ENCODE data around the gene EPHA5.

The EPHA5 gene

DNA sequence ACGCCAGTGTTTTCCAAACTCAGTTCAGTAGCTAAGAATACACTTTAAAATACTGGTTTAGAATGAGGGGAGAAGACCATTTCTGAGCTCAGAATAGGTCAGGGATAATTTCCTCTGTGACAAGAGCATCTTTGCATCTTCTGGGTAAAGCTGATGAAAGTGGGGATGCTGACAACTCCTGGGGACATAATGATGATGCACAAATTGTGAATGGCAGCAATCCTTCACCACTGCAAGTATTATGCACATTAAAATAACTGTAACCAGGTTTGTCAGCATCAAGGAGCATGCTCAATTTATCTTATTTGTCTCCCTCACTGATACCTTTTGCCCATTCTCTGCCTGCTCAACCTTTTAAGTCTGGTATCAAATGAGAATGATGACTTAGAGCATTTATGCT, 248.2 kb downstream of the EPHA5 start:
- H3K36me3 ChIP-seq (ENCODE audit: control insufficient read depth, insufficient read depth, low read length), result no peaks in the 10 kb centered on the region
- no peaks in the 10 kb centered on the region for H3K27me3 ChIP-seq (ENCODE audit: control insufficient read depth, insufficient read depth, low read length)
- H3K27ac ChIP-seq (ENCODE audit: low read depth, low read length), result no peak overlapping the region
- H3K4me1 ChIP-seq (ENCODE audit: control insufficient read depth, insufficient read depth, low read length), result no peaks in the 10 kb centered on the region
- H3K9ac ChIP-seq (ENCODE audit: low read depth, low read length), result no peak overlapping the region
- no peak overlapping the region for H3K4me3 ChIP-seq (ENCODE audit: low read depth, low read length)
- no peaks in the 10 kb centered on the region for H3K9me3 ChIP-seq (ENCODE audit: control insufficient read depth, insufficient read depth, low read length)

DNA sequence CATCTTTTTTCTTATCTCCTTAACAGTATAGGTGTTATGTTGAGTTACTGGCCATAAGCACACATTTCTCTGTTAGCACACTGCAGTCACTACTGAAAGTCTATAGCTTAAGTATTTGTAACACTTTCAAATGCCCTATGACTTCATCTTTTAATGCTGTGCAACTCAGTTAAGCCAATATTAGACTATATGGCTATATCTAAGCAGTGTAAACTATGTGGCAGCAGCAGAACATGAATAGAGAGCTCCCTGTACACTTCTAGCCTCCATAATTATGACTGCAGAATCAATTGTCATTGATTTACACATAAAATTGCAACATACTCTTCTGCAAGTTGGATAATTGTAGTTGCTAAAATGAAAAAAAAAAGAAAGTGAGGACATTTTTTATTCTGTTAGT, 250.3 kb downstream of the EPHA5 start:
- H3K4me3 ChIP-seq (ENCODE audit: low read depth, low read length), result no peak overlapping the region
- H3K9me3 ChIP-seq (ENCODE audit: control insufficient read depth, insufficient read depth, low read length), result no peaks in the 10 kb centered on the region
- H3K9ac ChIP-seq (ENCODE audit: low read depth, low read length), result no peak overlapping the region
- H3K27ac ChIP-seq (ENCODE audit: low read depth, low read length), result no peak overlapping the region
- H3K27me3 ChIP-seq (ENCODE audit: control insufficient read depth, insufficient read depth, low read length), result no peaks in the 10 kb centered on the region
- no peaks in the 10 kb centered on the region for H3K36me3 ChIP-seq (ENCODE audit: control insufficient read depth, insufficient read depth, low read length)
- no peaks in the 10 kb centered on the region for H3K4me1 ChIP-seq (ENCODE audit: control insufficient read depth, insufficient read depth, low read length)

DNA sequence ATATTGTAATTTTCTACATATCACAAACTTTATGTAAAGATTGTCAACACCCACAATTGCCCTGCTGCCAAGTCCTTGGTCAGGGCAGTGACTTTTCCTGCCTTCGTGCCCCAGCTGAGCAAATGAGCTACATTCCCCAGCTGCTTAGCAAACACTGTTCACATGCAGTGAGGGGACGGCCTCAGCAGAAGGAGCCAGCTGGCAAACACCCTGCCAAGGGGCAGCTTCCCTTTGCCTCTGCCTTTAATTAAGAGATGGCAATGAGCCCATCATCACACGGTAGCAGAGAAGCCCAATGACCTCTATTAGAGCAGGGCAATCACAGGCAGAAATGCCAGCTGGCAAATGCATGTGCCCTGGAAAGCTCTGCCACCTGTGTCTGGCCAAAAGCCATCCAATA, 253.4 kb downstream of the EPHA5 start:
- no peaks in the 10 kb centered on the region for H3K27me3 ChIP-seq (ENCODE audit: control insufficient read depth, insufficient read depth, low read length)
- H3K27ac ChIP-seq (ENCODE audit: low read depth, low read length), result no peak overlapping the region
- H3K4me3 ChIP-seq (ENCODE audit: low read depth, low read length), result no peak overlapping the region
- H3K9ac ChIP-seq (ENCODE audit: low read depth, low read length), result no peak overlapping the region
- H3K9me3 ChIP-seq (ENCODE audit: control insufficient read depth, insufficient read depth, low read length), result no peaks in the 10 kb centered on the region
- H3K4me1 ChIP-seq (ENCODE audit: control insufficient read depth, insufficient read depth, low read length), result no peaks in the 10 kb centered on the region
- no peaks in the 10 kb centered on the region for H3K36me3 ChIP-seq (ENCODE audit: control insufficient read depth, insufficient read depth, low read length)

DNA sequence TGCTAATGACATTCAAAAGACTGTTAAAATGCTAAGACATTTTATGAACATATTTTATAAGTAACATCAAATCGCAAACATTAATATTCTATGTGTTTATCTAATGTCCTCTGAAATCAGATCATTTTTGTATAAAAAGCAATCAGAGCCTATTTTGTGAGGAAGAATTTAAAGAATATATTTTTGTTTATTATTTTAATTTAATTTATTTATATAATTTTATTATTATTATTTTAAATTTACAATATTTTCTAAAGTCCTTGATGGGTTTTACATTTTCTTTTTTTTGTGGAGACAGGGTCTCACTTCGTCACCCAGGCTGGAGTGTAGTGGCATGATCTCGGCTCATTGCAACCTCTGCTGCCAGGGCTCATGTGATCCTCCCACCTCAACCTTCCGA, 262.8 kb downstream of the EPHA5 start:
- Histone ChIP-seq H3K9ac (ENCODE audit: low read depth, low read length) (no peak overlapping the region), H3K27ac (ENCODE audit: low read depth, low read length) (no peak overlapping the region), H3K9me3 (ENCODE audit: control insufficient read depth, insufficient read depth, low read length) (no peaks in the 10 kb centered on the region), H3K4me1 (ENCODE audit: control insufficient read depth, insufficient read depth, low read length) (no peaks in the 10 kb centered on the region), H3K36me3 (ENCODE audit: control insufficient read depth, insufficient read depth, low read length) (no peaks in the 10 kb centered on the region), H3K4me3 (ENCODE audit: low read depth, low read length) (no peak overlapping the region), H3K27me3 (ENCODE audit: control insufficient read depth, insufficient read depth, low read length) (no peaks in the 10 kb centered on the region)

DNA sequence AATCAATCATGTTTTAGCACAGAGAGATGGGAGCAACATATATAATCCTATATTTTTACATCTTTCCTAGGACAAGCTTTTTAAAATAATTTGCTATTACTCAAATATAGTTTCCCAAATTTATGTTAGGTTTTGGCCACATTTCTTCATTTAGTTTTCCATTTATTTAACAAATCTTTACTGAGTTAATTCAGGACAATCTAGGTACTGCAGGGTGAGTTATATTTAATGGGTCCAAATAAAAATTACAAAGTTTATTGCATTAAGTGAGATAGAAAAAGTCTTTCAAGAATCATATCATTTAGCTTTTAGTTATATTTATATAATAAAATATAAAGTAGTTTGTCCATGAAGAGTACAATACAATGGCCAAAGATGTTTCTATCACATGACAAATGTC, 269.2 kb downstream of the EPHA5 start:
- H3K9ac ChIP-seq (ENCODE audit: low read depth, low read length), result no peak overlapping the region
- H3K27ac ChIP-seq (ENCODE audit: low read depth, low read length), result no peak overlapping the region
- H3K36me3 ChIP-seq (ENCODE audit: control insufficient read depth, insufficient read depth, low read length), result no peaks in the 10 kb centered on the region
- H3K9me3 ChIP-seq (ENCODE audit: control insufficient read depth, insufficient read depth, low read length), result 0 out of 2 replicates have a peak, but pooled peaks cover 10% of the 10 kb centered on the region
- no peak overlapping the region for H3K4me3 ChIP-seq (ENCODE audit: low read depth, low read length)
- no peaks in the 10 kb centered on the region for H3K27me3 ChIP-seq (ENCODE audit: control insufficient read depth, insufficient read depth, low read length)
- H3K4me1 ChIP-seq (ENCODE audit: control insufficient read depth, insufficient read depth, low read length), result no peaks in the 10 kb centered on the region

DNA sequence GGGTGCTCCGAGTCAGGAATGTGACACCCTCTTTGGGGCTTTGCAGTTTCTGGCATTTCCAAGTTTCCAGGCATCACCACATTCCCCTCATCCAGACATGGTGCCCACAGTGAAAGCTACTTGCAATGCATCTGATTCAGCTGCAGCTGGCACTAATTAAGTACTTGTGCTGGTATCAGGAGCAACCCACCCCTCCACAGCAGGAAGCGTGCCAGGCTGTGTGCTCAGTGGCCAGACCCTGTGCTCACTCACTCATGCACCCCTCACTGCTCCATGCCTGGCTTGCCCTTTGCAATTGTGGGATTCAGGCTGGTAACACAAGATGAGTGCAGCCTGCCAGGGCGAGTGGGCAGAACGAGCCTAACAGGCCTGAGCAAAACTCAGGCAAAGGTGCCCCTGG, 271.2 kb downstream of the EPHA5 start:
- 0 out of 2 replicates have a peak, but pooled peaks cover 10% of the 10 kb centered on the region for H3K9me3 ChIP-seq (ENCODE audit: control insufficient read depth, insufficient read depth, low read length)
- H3K9ac ChIP-seq (ENCODE audit: low read depth, low read length), result no peak overlapping the region
- H3K4me3 ChIP-seq (ENCODE audit: low read depth, low read length), result no peak overlapping the region
- no peaks in the 10 kb centered on the region for H3K4me1 ChIP-seq (ENCODE audit: control insufficient read depth, insufficient read depth, low read length)
- no peak overlapping the region for H3K27ac ChIP-seq (ENCODE audit: low read depth, low read length)
- no peaks in the 10 kb centered on the region for H3K27me3 ChIP-seq (ENCODE audit: control insufficient read depth, insufficient read depth, low read length)
- no peaks in the 10 kb centered on the region for H3K36me3 ChIP-seq (ENCODE audit: control insufficient read depth, insufficient read depth, low read length)

DNA sequence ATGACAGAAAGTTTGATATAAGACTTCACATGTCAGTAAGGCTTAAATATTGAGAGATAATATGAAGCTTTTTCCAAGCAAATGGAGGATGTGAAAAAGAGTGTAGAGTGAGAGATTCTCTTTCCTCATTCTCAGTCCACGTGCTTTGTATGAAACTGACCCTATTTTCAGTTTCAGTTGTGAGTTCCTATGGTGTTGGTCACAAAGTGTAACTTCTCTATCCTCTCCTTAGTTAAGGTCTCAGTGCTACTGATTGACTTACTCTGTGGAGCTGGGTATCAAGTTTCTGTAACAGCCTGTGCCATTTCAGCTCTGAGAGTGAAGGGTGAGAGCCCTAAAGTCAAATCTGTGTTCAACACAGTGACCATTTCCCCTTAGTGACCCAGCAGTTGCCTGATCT, 277.2 kb downstream of the EPHA5 start:
- Histone ChIP-seq H3K4me1 (ENCODE audit: control insufficient read depth, insufficient read depth, low read length) (no peaks in the 10 kb centered on the region), H3K36me3 (ENCODE audit: control insufficient read depth, insufficient read depth, low read length) (no peaks in the 10 kb centered on the region), H3K4me3 (ENCODE audit: low read depth, low read length) (no peak overlapping the region), H3K27ac (ENCODE audit: low read depth, low read length) (no peak overlapping the region), H3K9ac (ENCODE audit: low read depth, low read length) (no peak overlapping the region), H3K27me3 (ENCODE audit: control insufficient read depth, insufficient read depth, low read length) (no peaks in the 10 kb centered on the region), H3K9me3 (ENCODE audit: control insufficient read depth, insufficient read depth, low read length) (0 out of 2 replicates have a peak, but pooled peaks cover 1% of the 10 kb centered on the region)

DNA sequence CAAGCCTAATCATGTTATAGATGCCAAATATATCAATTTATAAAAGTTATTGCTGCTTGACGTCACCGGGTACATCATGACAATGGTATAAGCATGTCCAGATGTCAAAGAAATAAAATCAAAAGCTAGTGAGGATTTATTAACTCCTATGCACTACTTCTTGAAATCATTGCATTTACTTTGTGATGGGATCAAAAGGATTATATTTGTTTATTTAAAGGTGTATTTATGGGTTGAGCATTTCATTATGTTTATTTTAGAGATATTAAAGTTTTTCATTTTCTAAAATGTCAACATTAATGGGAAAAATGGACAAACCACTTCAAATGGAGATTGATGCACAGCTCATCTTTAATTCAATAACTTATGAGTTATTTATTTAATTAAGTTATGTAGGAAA, 277.8 kb downstream of the EPHA5 start:
- no peak overlapping the region for H3K27ac ChIP-seq (ENCODE audit: low read depth, low read length)
- no peak overlapping the region for H3K9ac ChIP-seq (ENCODE audit: low read depth, low read length)
- H3K27me3 ChIP-seq (ENCODE audit: control insufficient read depth, insufficient read depth, low read length), result no peaks in the 10 kb centered on the region

DNA sequence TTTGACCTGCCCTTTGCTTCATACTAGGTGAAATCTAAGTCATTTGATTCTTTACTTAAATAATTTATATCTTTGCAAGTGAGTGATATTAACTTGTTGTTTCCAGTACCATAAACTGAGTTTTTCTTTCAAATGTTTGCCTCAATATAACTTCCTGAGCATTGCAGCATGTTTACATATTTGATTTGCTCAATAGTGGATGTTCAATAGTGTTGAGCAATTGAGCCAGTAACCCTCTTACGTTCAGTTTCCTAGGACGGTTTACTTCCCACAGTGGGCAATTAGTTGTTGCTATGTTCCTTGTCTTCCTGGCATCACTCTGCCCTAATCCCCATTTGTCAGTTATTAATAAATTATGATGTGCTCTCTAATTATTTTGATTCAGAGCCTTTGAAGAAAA, 278.5 kb downstream of the EPHA5 start:
- no peak overlapping the region for H3K27ac ChIP-seq (ENCODE audit: low read depth, low read length)
- no peak overlapping the region for H3K4me3 ChIP-seq (ENCODE audit: low read depth, low read length)
- no peaks in the 10 kb centered on the region for H3K36me3 ChIP-seq (ENCODE audit: control insufficient read depth, insufficient read depth, low read length)
- H3K4me1 ChIP-seq (ENCODE audit: control insufficient read depth, insufficient read depth, low read length), result no peaks in the 10 kb centered on the region
- no peak overlapping the region for H3K9ac ChIP-seq (ENCODE audit: low read depth, low read length)
- H3K27me3 ChIP-seq (ENCODE audit: control insufficient read depth, insufficient read depth, low read length), result no peaks in the 10 kb centered on the region
- H3K9me3 ChIP-seq (ENCODE audit: control insufficient read depth, insufficient read depth, low read length), result no peaks in the 10 kb centered on the region

More for the DNA sequence above, 277.8 kb downstream of the EPHA5 start:
- Histone ChIP-seq H3K4me1 (ENCODE audit: control insufficient read depth, insufficient read depth, low read length) (no peaks in the 10 kb centered on the region), H3K4me3 (ENCODE audit: low read depth, low read length) (no peak overlapping the region), H3K36me3 (ENCODE audit: control insufficient read depth, insufficient read depth, low read length) (no peaks in the 10 kb centered on the region), H3K9me3 (ENCODE audit: control insufficient read depth, insufficient read depth, low read length) (no peaks in the 10 kb centered on the region)

DNA sequence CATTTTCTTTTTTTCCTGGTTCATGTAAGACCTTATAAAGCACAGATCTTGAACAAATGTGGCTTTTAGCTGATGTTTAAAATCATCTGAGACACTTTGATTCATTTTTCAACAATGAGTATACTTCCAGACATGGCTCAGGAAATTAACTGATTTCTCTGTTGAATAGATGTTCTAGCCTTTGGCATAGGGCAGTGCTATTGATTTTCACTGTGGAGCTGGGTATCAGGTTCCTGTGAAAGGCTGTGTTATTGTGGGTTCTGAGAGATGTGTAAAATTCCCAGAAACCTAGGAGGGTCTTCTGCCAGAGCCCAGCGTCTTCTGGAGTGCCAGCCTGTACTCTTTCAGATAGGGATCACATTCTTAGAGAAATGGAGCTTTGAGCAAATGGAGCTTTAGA, 278.9 kb downstream of the EPHA5 start:
- no peak overlapping the region for H3K4me3 ChIP-seq (ENCODE audit: low read depth, low read length)
- H3K27me3 ChIP-seq (ENCODE audit: control insufficient read depth, insufficient read depth, low read length), result no peaks in the 10 kb centered on the region
- no peaks in the 10 kb centered on the region for H3K36me3 ChIP-seq (ENCODE audit: control insufficient read depth, insufficient read depth, low read length)
- no peak overlapping the region for H3K9ac ChIP-seq (ENCODE audit: low read depth, low read length)
- no peaks in the 10 kb centered on the region for H3K4me1 ChIP-seq (ENCODE audit: control insufficient read depth, insufficient read depth, low read length)
- H3K27ac ChIP-seq (ENCODE audit: low read depth, low read length), result no peak overlapping the region
- H3K9me3 ChIP-seq (ENCODE audit: control insufficient read depth, insufficient read depth, low read length), result no peaks in the 10 kb centered on the region

DNA sequence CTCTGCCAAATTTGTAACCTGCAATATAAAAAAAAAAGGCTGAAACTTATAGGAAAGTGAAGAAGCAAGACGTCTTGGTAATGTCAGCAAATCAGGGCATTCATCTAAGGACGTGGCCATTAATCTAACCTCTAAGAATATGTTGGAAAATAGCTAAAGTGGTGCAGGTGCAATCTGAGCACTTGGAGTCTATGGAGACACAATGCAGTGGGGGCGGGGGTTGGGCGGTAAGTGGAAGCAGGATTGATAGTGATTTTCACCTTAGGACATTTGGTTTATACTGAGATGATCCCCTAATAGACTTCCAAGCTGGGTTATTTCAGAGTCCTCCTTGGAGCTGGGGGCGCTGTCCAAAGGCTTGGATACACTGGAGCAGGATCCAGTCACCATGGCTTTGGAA, 283.4 kb downstream of the EPHA5 start:
- H3K4me3 ChIP-seq (ENCODE audit: low read depth, low read length), result no peak overlapping the region
- no peaks in the 10 kb centered on the region for H3K27me3 ChIP-seq (ENCODE audit: control insufficient read depth, insufficient read depth, low read length)
- no peaks in the 10 kb centered on the region for H3K9me3 ChIP-seq (ENCODE audit: control insufficient read depth, insufficient read depth, low read length)
- H3K36me3 ChIP-seq (ENCODE audit: control insufficient read depth, insufficient read depth, low read length), result no peaks in the 10 kb centered on the region
- H3K27ac ChIP-seq (ENCODE audit: low read depth, low read length), result no peak overlapping the region
- H3K9ac ChIP-seq (ENCODE audit: low read depth, low read length), result no peak overlapping the region
- no peaks in the 10 kb centered on the region for H3K4me1 ChIP-seq (ENCODE audit: control insufficient read depth, insufficient read depth, low read length)
